ENCODE results near the gene PRELID3B. TPM values are rescaled to one million over a fixed set of nuclear protein-coding genes. Genes with fewer than 3 reads are reported as not detected.

The PRELID3B gene
- total RNA-seq, 1 experiment from 2014 or later: 129 TPM

- no TSS peak for BruUV-seq (replicated peaks)
- H3K36me3 ChIP-seq (ENCODE audit: control insufficient read depth in 1 of 2, insufficient read depth in 2 of 2, low read length in 2 of 2): peaks cover 53% of the 10 kb centered on the region in 2 experiments
- no peak overlapping the region for H2AFZ ChIP-seq (ENCODE audit: low read depth, low read length, poor library complexity, severe bottlenecking)
- peaks cover 12% of the 10 kb centered on the region; the same call in 1 of the 2 replicates for H4K20me1 ChIP-seq (ENCODE audit: insufficient read depth)
- TF ChIP-seq SP1 (IDR thresholded peaks at IDR 0.05; ENCODE audit: low read depth) (no peak), CBX3 (IDR thresholded peaks at IDR 0.05; ENCODE audit: low read depth) (no peak), ELF1 (IDR thresholded peaks at IDR 0.05; ENCODE audit: borderline replicate concordance, low read depth) (no peak), CTCF (IDR thresholded peaks at IDR 0.05 in 2 of 3, conservative IDR thresholded peaks at IDR 0.05 in 1 of 3; ENCODE audit: borderline replicate concordance in 1 of 3, insufficient read depth in 1 of 3, low read depth in 2 of 3, low read length in 2 of 3) (no peak), POLR2AphosphoS5 (IDR thresholded peaks at IDR 0.05; ENCODE audit: low read depth, low read length) (no peak), POLR2A (IDR thresholded peaks at IDR 0.05; ENCODE audit: borderline replicate concordance, extremely low read depth, insufficient read depth, insufficient read length) (no peak), SRF (IDR thresholded peaks at IDR 0.05; ENCODE audit: low read depth) (no peak), FOSL1 (IDR thresholded peaks at IDR 0.05; ENCODE audit: low read depth) (no peak), ATF3 (IDR thresholded peaks at IDR 0.05) (no peak), ZNF274 (IDR thresholded peaks at IDR 0.05; ENCODE audit: low read depth, low read length) (no peak), EGR1 (IDR thresholded peaks at IDR 0.05; ENCODE audit: low read depth) (no peak), MAX (IDR thresholded peaks at IDR 0.05) (no peak), REST (IDR thresholded peaks at IDR 0.05; ENCODE audit: low read depth) (no peak), SIN3A (IDR thresholded peaks at IDR 0.05; ENCODE audit: low read depth) (no peak)
- peak overlapping the region; percentile 81 for H3K4me2 ChIP-seq (ENCODE audit: low read length)
- H3K9me3 ChIP-seq (ENCODE audit: control insufficient read depth in 1 of 2, insufficient read depth in 1 of 2, low read depth in 1 of 2, low read length in 2 of 2): no peaks in the 10 kb centered on the region
- H3K9ac ChIP-seq (ENCODE audit: low read length): peak overlapping the region; percentile 66
- intact Hi-C loops (cut with micrococcal nuclease): loop anchor here (5.0 to 10.0 kb wide), 2 partner anchors 51 to 138 kb away; partner anchors contain the start of gene NELFCD
- peaks cover 10 to 25% of the 10 kb centered on the region in 2 experiments for H3K4me1 ChIP-seq (ENCODE audit: control insufficient read depth in 1 of 2, insufficient read depth in 2 of 2, low read length in 2 of 2)
- peaks cover 70% of the 10 kb centered on the region for H3K79me2 ChIP-seq (ENCODE audit: insufficient read depth, low read length)
- RAD21 ChIA-PET (ENCODE audit: low non-redundant PET in 1 of 2, low total read pairs in 2 of 2, uncharacterized antibody in 2 of 2, unreplicated experiment in 2 of 2): interaction anchor here in 1 of 2 experiments (0.5 kb wide), 1 partner anchor 162 kb away, joined by 4 read pairs; no protein-coding TSS in a partner anchor
- CTCF ChIA-PET: interaction anchor here (0.6 to 1.9 kb wide), 2 partner anchors 9 to 54 kb away, joined by 3 to 8 read pairs; partner anchors contain the start of gene PRELID3B
- ATAC-seq (no peak), DNase-seq (ENCODE audit: low read depth, low spot score) (no peak)
- peak overlapping the region; percentile 78; the same call in 1 of the 2 replicates for H3K27ac ChIP-seq (ENCODE audit: low read depth, low read length)
- H3K27me3 ChIP-seq (ENCODE audit: insufficient read depth, low read length): no peaks in the 10 kb centered on the region
- peak overlapping the region; percentile 48 to 86 for H3K4me3 ChIP-seq (replicated peaks in 1 of 2; ENCODE audit: low read depth in 1 of 2, low read length in 2 of 2)
- POLR2A ChIA-PET: no interaction called here
- no peaks in the 10 kb centered on the region for H3K9me2 ChIP-seq (ENCODE audit: insufficient read depth)
Observed at GRCh38 chr20:59033093-59033492, 9.5 kb downstream of the PRELID3B start.
